Measurements from ENCODE around the gene HNRNPL. TPM values are rescaled to one million over a fixed set of nuclear protein-coding genes. Genes with fewer than 3 reads are reported as not detected.
"Not testable (repeated sequence)": the region's sequence is repeated elsewhere in the genome, so short reads cannot be mapped to it uniquely, and the experiment has no call there.

HNRNPL gene
- total RNA-seq, 1 experiment from 2014 or later = 225 TPM

GRCh38 chr19:38838208-38838985 is 11.4 kb downstream of the HNRNPL start:
- in situ Hi-C loops (cut with HindIII; ENCODE audit: low pct_unique_long_range_greater_than_20kb, low sequenced_read_pairs) = no loop called here
- DNase-seq (ENCODE audit: low read depth, low spot score) = no peak

- in situ Hi-C loops (cut with HindIII; ENCODE audit: low pct_unique_long_range_greater_than_20kb, low sequenced_read_pairs) = no loop called here
- DNase-seq (ENCODE audit: low read depth, low spot score) = no peak
Measured at GRCh38 chr19:38837656-38838121, 12.1 kb downstream of the HNRNPL start.

GRCh38 chr19:38836983-38837626 is 12.7 kb downstream of the HNRNPL start:
- no peak for DNase-seq (ENCODE audit: low read depth, low spot score)
- in situ Hi-C loops (cut with HindIII; ENCODE audit: low pct_unique_long_range_greater_than_20kb, low sequenced_read_pairs) = no loop called here

- DNase-seq (ENCODE audit: low read depth, low spot score) = no peak
- in situ Hi-C loops (cut with HindIII; ENCODE audit: low pct_unique_long_range_greater_than_20kb, low sequenced_read_pairs) = no loop called here
Measured at GRCh38 chr19:38836159-38836982, 13.4 kb downstream of the HNRNPL start.

GRCh38 chr19:38834590-38834989 is 15.2 kb downstream of the HNRNPL start:
- in situ Hi-C loops (cut with HindIII; ENCODE audit: low pct_unique_long_range_greater_than_20kb, low sequenced_read_pairs) = no loop called here
- no peak for DNase-seq (ENCODE audit: low read depth, low spot score)

- no peak for DNase-seq (ENCODE audit: low read depth, low spot score)
- in situ Hi-C loops (cut with HindIII; ENCODE audit: low pct_unique_long_range_greater_than_20kb, low sequenced_read_pairs) = no loop called here
Measured at GRCh38 chr19:38834104-38834490, 15.7 kb downstream of the HNRNPL start.

- no peak for DNase-seq (ENCODE audit: low read depth, low spot score)
- in situ Hi-C loops (cut with HindIII; ENCODE audit: low pct_unique_long_range_greater_than_20kb, low sequenced_read_pairs) = no loop called here
Measured at GRCh38 chr19:38833092-38833425, 16.7 kb downstream of the HNRNPL start.

GRCh38 chr19:38831142-38831605 is 18.6 kb downstream of the HNRNPL start:
- in situ Hi-C loops (cut with HindIII; ENCODE audit: low pct_unique_long_range_greater_than_20kb, low sequenced_read_pairs) = no loop called here
- peak; percentile 36 for DNase-seq (ENCODE audit: low read depth, low spot score)

- in situ Hi-C loops (cut with HindIII; ENCODE audit: low pct_unique_long_range_greater_than_20kb, low sequenced_read_pairs) = no loop called here
- no peak for DNase-seq (ENCODE audit: low read depth, low spot score)
Measured at GRCh38 chr19:38830039-38830733, 19.6 kb downstream of the HNRNPL start.

GRCh38 chr19:38829203-38829602 is 20.6 kb downstream of the HNRNPL start:
- in situ Hi-C loops (cut with HindIII; ENCODE audit: low pct_unique_long_range_greater_than_20kb, low sequenced_read_pairs) = not testable (repeated sequence)

GRCh38 chr19:38826856-38827551 is 22.8 kb downstream of the HNRNPL start:
- in situ Hi-C loops (cut with HindIII; ENCODE audit: low pct_unique_long_range_greater_than_20kb, low sequenced_read_pairs) = no loop called here
- no peak for DNase-seq (ENCODE audit: low read depth, low spot score)

More at GRCh38 chr19:38829203-38829602, 20.6 kb downstream of the HNRNPL start:
- not testable (repeated sequence) for DNase-seq (ENCODE audit: low read depth, low spot score)

GRCh38 chr19:38825936-38826335 is 23.9 kb downstream of the HNRNPL start:
- DNase-seq (ENCODE audit: low read depth, low spot score); in situ Hi-C loops (cut with HindIII; ENCODE audit: low pct_unique_long_range_greater_than_20kb, low sequenced_read_pairs): not testable (repeated sequence)

GRCh38 chr19:38821230-38821825 is 28.5 kb downstream of the HNRNPL start:
- in situ Hi-C loops (cut with HindIII; ENCODE audit: low pct_unique_long_range_greater_than_20kb, low sequenced_read_pairs); DNase-seq (ENCODE audit: low read depth, low spot score): not testable (repeated sequence)

GRCh38 chr19:38819231-38819920 is 30.4 kb downstream of the HNRNPL start:
- no peak for DNase-seq (ENCODE audit: low read depth, low spot score)

GRCh38 chr19:38817081-38817480 is 32.7 kb downstream of the HNRNPL start:
- in situ Hi-C loops (cut with HindIII; ENCODE audit: low pct_unique_long_range_greater_than_20kb, low sequenced_read_pairs) = no loop called here
- no peak for DNase-seq (ENCODE audit: low read depth, low spot score)

More at GRCh38 chr19:38819231-38819920, 30.4 kb downstream of the HNRNPL start:
- in situ Hi-C loops (cut with HindIII; ENCODE audit: low pct_unique_long_range_greater_than_20kb, low sequenced_read_pairs) = no loop called here

GRCh38 chr19:38816131-38816750 is 33.5 kb downstream of the HNRNPL start:
- in situ Hi-C loops (cut with HindIII; ENCODE audit: low pct_unique_long_range_greater_than_20kb, low sequenced_read_pairs) = no loop called here
- no peak for DNase-seq (ENCODE audit: low read depth, low spot score)

Measured in SK-MEL-5 (cell line).